DND-41 (cell line): ENCODE measurements around the gene TSPOAP1.

Source experiments
- EZH2 ChIP-seq: IDR thresholded peaks from 3 replicates; pipeline ENCODE4 v1.6.1; 2012; ENCODE audit warnings: borderline replicate concordance, low read depth, mild to moderate bottlenecking, moderate library complexity, low read length, inconsistent platforms; ENCODE audit not compliant: severe bottlenecking
- TF ChIP-seq, protein P1 (sequence below): IDR thresholded peaks from 2 replicates; pipeline ENCODE4 v1.5.1; 2012; ENCODE audit warnings: borderline replicate concordance, low read length, moderate library complexity, mild to moderate bottlenecking; ENCODE audit not compliant: poor library complexity, severe bottlenecking; ENCODE audit errors: extremely low read depth

GRCh38 chr17:58321571-58322525 lies 6.7 kb downstream of the TSPOAP1 start:
- TF ChIP-seq, protein P1, sequence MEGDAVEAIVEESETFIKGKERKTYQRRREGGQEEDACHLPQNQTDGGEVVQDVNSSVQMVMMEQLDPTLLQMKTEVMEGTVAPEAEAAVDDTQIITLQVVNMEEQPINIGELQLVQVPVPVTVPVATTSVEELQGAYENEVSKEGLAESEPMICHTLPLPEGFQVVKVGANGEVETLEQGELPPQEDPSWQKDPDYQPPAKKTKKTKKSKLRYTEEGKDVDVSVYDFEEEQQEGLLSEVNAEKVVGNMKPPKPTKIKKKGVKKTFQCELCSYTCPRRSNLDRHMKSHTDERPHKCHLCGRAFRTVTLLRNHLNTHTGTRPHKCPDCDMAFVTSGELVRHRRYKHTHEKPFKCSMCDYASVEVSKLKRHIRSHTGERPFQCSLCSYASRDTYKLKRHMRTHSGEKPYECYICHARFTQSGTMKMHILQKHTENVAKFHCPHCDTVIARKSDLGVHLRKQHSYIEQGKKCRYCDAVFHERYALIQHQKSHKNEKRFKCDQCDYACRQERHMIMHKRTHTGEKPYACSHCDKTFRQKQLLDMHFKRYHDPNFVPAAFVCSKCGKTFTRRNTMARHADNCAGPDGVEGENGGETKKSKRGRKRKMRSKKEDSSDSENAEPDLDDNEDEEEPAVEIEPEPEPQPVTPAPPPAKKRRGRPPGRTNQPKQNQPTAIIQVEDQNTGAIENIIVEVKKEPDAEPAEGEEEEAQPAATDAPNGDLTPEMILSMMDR, result no peak
- no peak for TF ChIP-seq EZH2
